H1 (cell line): ENCODE measurements around the gene NAXD. TPM values are rescaled to one million over a fixed set of nuclear protein-coding genes. Genes with fewer than 3 reads are reported as not detected.

Experiments
- HDAC2 ChIP-seq, 2 experiments: fragments of 300-600 bp in 1 of 2; sonication (generic) in 1 of 2; IDR thresholded peaks; 2 replicates each; pipeline ENCODE4 v1.6.1; 2011 to 2012; ENCODE audit warnings: low read depth in 2 of 2, low read length in 2 of 2, mild to moderate bottlenecking in 2 of 2, moderate library complexity in 2 of 2, borderline replicate concordance in 1 of 2, inconsistent platforms in 1 of 2
- NANOG ChIP-seq: IDR thresholded peaks from 2 replicates; pipeline ENCODE4 v1.6.1; 2011; ENCODE audit warnings: low read length, low read depth, mild to moderate bottlenecking, inconsistent platforms; ENCODE audit not compliant: insufficient read depth, poor library complexity, severe bottlenecking
- SAP30 ChIP-seq: fragments of 300-600 bp; sonication (generic); IDR thresholded peaks from 2 replicates; pipeline ENCODE4 v1.7.1; 2012; ENCODE audit warnings: low read length, moderate library complexity, mild to moderate bottlenecking, inconsistent platforms; ENCODE audit not compliant: insufficient read depth, insufficient replicate concordance
- ZNF274 ChIP-seq: IDR thresholded peaks from 2 replicates; pipeline ENCODE4 v1.7.0; 2012; ENCODE audit warnings: low read length, borderline replicate concordance; ENCODE audit errors: extremely low read depth
- polyA plus RNA-seq, 7 experiments: library from polyadenylated mRNA; depleted of rRNA in 3 of 7; stranded (reverse) in 5 of 7; unstranded in 2 of 7; fragments of >200 nt in 5 of 7; fragments of 200-250 nt in 2 of 7; gene quantifications; 1 replicate in 5 of 7; 2 replicates in 1 of 7; 4 replicates in 1 of 7; pipeline versions ENCODE4 v1.2.1 to v1.2.3, GENCODE V29; 2011 to 2013; ENCODE audit warnings: missing spikeins in 2 of 7, mixed read lengths in 2 of 7
- total RNA-seq: library from RNA; stranded (reverse); fragmentation: NEBNext Ultra II Directional; extraction: Animal tissue kit (Norgen Biotek cat#: 25700); gene quantifications from 2 replicates; pipeline ENCODE4 v1.2.1, GENCODE V29; 2021
- TF ChIP-seq, protein P1 (sequence below): IDR thresholded peaks from 2 replicates; pipeline ENCODE4 v1.6.1; 2012; ENCODE audit warnings: low read length, inconsistent platforms
- TF ChIP-seq, protein P2 (sequence below): fragments of 300-600 bp; sonication (generic); IDR thresholded peaks from 2 replicates; pipeline ENCODE4 v1.7.1; 2012; ENCODE audit warnings: low read length, moderate library complexity, mild to moderate bottlenecking, inconsistent platforms; ENCODE audit not compliant: insufficient replicate concordance

The NAXD gene
- total and polyA plus RNA-seq, 2 of the 8 experiments (the other 6 are each of a cell fraction or from before 2014, with no cell fraction given): 25.4 to 35.5 TPM

DNA sequence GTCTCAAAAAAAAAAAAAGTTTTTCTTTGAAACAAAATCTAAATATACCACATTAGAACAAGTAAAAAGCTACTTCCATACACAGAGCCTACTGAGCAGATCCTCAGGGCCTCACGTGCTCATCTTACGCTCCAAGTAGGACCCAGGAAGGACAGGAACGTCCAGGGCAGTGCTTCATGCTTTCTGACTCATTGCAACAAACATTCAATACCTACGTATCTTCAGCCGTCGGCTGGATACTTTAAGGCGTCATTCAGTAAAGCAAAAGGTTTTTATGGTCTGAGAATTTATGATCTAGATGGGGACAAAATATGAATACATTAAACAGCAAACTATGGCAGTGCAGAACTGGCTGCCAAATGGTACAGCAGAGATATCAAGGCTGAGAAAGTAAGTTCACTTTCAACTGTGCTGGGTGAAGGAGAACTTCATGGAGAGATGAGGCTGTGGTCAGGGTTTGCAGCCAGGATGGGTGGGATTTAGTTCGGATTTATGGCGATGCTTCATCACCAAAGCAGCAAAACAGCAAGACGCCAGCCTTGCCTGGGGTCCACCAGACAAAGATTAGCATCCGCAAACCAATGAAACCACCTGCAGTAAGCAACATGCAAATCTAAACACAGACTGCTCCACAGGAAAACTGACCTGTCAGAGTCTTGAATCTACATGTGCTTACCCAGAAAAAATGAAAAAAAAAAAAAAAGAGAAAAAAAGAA lies 70.1 kb downstream of the NAXD start (continued):
- TF ChIP-seq, protein P1, sequence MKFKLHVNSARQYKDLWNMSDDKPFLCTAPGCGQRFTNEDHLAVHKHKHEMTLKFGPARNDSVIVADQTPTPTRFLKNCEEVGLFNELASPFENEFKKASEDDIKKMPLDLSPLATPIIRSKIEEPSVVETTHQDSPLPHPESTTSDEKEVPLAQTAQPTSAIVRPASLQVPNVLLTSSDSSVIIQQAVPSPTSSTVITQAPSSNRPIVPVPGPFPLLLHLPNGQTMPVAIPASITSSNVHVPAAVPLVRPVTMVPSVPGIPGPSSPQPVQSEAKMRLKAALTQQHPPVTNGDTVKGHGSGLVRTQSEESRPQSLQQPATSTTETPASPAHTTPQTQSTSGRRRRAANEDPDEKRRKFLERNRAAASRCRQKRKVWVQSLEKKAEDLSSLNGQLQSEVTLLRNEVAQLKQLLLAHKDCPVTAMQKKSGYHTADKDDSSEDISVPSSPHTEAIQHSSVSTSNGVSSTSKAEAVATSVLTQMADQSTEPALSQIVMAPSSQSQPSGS: no peak
- TF ChIP-seq, protein P2, sequence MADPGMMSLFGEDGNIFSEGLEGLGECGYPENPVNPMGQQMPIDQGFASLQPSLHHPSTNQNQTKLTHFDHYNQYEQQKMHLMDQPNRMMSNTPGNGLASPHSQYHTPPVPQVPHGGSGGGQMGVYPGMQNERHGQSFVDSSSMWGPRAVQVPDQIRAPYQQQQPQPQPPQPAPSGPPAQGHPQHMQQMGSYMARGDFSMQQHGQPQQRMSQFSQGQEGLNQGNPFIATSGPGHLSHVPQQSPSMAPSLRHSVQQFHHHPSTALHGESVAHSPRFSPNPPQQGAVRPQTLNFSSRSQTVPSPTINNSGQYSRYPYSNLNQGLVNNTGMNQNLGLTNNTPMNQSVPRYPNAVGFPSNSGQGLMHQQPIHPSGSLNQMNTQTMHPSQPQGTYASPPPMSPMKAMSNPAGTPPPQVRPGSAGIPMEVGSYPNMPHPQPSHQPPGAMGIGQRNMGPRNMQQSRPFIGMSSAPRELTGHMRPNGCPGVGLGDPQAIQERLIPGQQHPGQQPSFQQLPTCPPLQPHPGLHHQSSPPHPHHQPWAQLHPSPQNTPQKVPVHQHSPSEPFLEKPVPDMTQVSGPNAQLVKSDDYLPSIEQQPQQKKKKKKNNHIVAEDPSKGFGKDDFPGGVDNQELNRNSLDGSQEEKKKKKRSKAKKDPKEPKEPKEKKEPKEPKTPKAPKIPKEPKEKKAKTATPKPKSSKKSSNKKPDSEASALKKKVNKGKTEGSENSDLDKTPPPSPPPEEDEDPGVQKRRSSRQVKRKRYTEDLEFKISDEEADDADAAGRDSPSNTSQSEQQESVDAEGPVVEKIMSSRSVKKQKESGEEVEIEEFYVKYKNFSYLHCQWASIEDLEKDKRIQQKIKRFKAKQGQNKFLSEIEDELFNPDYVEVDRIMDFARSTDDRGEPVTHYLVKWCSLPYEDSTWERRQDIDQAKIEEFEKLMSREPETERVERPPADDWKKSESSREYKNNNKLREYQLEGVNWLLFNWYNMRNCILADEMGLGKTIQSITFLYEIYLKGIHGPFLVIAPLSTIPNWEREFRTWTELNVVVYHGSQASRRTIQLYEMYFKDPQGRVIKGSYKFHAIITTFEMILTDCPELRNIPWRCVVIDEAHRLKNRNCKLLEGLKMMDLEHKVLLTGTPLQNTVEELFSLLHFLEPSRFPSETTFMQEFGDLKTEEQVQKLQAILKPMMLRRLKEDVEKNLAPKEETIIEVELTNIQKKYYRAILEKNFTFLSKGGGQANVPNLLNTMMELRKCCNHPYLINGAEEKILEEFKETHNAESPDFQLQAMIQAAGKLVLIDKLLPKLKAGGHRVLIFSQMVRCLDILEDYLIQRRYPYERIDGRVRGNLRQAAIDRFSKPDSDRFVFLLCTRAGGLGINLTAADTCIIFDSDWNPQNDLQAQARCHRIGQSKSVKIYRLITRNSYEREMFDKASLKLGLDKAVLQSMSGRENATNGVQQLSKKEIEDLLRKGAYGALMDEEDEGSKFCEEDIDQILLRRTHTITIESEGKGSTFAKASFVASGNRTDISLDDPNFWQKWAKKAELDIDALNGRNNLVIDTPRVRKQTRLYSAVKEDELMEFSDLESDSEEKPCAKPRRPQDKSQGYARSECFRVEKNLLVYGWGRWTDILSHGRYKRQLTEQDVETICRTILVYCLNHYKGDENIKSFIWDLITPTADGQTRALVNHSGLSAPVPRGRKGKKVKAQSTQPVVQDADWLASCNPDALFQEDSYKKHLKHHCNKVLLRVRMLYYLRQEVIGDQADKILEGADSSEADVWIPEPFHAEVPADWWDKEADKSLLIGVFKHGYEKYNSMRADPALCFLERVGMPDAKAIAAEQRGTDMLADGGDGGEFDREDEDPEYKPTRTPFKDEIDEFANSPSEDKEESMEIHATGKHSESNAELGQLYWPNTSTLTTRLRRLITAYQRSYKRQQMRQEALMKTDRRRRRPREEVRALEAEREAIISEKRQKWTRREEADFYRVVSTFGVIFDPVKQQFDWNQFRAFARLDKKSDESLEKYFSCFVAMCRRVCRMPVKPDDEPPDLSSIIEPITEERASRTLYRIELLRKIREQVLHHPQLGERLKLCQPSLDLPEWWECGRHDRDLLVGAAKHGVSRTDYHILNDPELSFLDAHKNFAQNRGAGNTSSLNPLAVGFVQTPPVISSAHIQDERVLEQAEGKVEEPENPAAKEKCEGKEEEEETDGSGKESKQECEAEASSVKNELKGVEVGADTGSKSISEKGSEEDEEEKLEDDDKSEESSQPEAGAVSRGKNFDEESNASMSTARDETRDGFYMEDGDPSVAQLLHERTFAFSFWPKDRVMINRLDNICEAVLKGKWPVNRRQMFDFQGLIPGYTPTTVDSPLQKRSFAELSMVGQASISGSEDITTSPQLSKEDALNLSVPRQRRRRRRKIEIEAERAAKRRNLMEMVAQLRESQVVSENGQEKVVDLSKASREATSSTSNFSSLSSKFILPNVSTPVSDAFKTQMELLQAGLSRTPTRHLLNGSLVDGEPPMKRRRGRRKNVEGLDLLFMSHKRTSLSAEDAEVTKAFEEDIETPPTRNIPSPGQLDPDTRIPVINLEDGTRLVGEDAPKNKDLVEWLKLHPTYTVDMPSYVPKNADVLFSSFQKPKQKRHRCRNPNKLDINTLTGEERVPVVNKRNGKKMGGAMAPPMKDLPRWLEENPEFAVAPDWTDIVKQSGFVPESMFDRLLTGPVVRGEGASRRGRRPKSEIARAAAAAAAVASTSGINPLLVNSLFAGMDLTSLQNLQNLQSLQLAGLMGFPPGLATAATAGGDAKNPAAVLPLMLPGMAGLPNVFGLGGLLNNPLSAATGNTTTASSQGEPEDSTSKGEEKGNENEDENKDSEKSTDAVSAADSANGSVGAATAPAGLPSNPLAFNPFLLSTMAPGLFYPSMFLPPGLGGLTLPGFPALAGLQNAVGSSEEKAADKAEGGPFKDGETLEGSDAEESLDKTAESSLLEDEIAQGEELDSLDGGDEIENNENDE: no peak
- no peak for TF ChIP-seq SAP30
- no peak for TF ChIP-seq ZNF274
- no peak for TF ChIP-seq NANOG
- TF ChIP-seq HDAC2 (IDR thresholded peaks at IDR 0.05; ENCODE audit: borderline replicate concordance in 1 of 2, low read depth in 2 of 2, low read length in 2 of 2): no peak
